DOHH2 (cell line): ENCODE measurements around the gene PPP1R14C.

ENCODE experiments used
- H3F3A ChIP-seq: fragments of 200-600 bp; sonication (generic), shearing (Covaris generic); 2 replicates; pipeline ENCODE4 v1.6.0; 2016; ENCODE audit warnings: antibody characterized with exemption, mild to moderate bottlenecking; ENCODE audit not compliant: control insufficient read depth, insufficient read depth
- H3K27ac ChIP-seq: fragments of 200-600 bp; sonication (generic); 2 replicates; pipeline ENCODE4 v1.5.1; 2014; ENCODE audit warnings: low read depth, mild to moderate bottlenecking, low read length, moderate library complexity
- H3K27me3 ChIP-seq: fragments of 200-600 bp; sonication (generic); 2 replicates; pipeline ENCODE4 v1.6.1; 2014; ENCODE audit warnings: mild to moderate bottlenecking, low read length, mixed read lengths; ENCODE audit not compliant: control insufficient read depth
- H3K36me3 ChIP-seq: fragments of 200-600 bp; sonication (generic); 2 replicates; pipeline ENCODE4 v1.6.1; 2014; ENCODE audit warnings: mild to moderate bottlenecking, low read length, moderate library complexity, mixed read lengths; ENCODE audit not compliant: control insufficient read depth
- H3K4me1 ChIP-seq: fragments of 200-600 bp; sonication (generic); 2 replicates; pipeline ENCODE4 v1.6.1; 2014; ENCODE audit warnings: mild to moderate bottlenecking, low read length, mixed read lengths; ENCODE audit not compliant: control insufficient read depth
- H3K4me2 ChIP-seq: fragments of 200-600 bp; sonication (generic); 2 replicates; pipeline ENCODE4 v1.6.0; 2014; ENCODE audit warnings: mild to moderate bottlenecking, low read length, moderate library complexity
- H3K4me3 ChIP-seq: fragments of 200-600 bp; sonication (generic); 2 replicates; pipeline ENCODE4 v1.5.1; 2014; ENCODE audit warnings: mild to moderate bottlenecking, low read length, mixed read lengths
- H3K79me2 ChIP-seq: fragments of 200-600 bp; sonication (generic); 2 replicates; pipeline ENCODE4 v1.6.1; 2014; ENCODE audit warnings: mild to moderate bottlenecking, low read length, mixed read lengths; ENCODE audit not compliant: control insufficient read depth
- H3K9me2 ChIP-seq: fragments of 200-600 bp; sonication (generic); replicated peaks from 2 replicates; pipeline ENCODE4 v1.6.1; 2014; ENCODE audit warnings: mild to moderate bottlenecking, low read length, mixed read lengths; ENCODE audit not compliant: control insufficient read depth
- H3K9me3 ChIP-seq: fragments of 200-600 bp; sonication (generic); 2 replicates; pipeline ENCODE4 v1.6.1; 2014; ENCODE audit warnings: antibody characterized with exemption, low read length, mixed read lengths; ENCODE audit not compliant: control insufficient read depth, insufficient read depth
- H4K20me1 ChIP-seq: fragments of 200-600 bp; sonication (generic); 2 replicates; pipeline ENCODE4 v1.6.0; 2014; ENCODE audit warnings: low read depth, mild to moderate bottlenecking, antibody characterized with exemption, low read length, moderate library complexity; ENCODE audit not compliant: control insufficient read depth, insufficient read depth
- EZH2phosphoT487 ChIP-seq: fragments of 200-600 bp; sonication (generic); IDR thresholded peaks from 2 replicates; pipeline ENCODE4 v1.6.1; 2017; ENCODE audit warnings: borderline replicate concordance, mild to moderate bottlenecking, antibody characterized with exemption, low read length, moderate library complexity, mixed read lengths
- TF ChIP-seq, protein P1 (sequence below): fragments of 200-600 bp; sonication (generic); IDR thresholded peaks from one replicate; pipeline ENCODE4 v1.5.1; 2014; ENCODE audit warnings: antibody characterized with exemption, mild to moderate bottlenecking, low read depth, low read length; ENCODE audit not compliant: poor library complexity, severe bottlenecking

Gene PPP1R14C

GRCh38 chr6:150269130-150269856 is 126.4 kb downstream of the PPP1R14C start:
- no peak overlapping the region for H3K27ac ChIP-seq
- TF ChIP-seq, protein P1, sequence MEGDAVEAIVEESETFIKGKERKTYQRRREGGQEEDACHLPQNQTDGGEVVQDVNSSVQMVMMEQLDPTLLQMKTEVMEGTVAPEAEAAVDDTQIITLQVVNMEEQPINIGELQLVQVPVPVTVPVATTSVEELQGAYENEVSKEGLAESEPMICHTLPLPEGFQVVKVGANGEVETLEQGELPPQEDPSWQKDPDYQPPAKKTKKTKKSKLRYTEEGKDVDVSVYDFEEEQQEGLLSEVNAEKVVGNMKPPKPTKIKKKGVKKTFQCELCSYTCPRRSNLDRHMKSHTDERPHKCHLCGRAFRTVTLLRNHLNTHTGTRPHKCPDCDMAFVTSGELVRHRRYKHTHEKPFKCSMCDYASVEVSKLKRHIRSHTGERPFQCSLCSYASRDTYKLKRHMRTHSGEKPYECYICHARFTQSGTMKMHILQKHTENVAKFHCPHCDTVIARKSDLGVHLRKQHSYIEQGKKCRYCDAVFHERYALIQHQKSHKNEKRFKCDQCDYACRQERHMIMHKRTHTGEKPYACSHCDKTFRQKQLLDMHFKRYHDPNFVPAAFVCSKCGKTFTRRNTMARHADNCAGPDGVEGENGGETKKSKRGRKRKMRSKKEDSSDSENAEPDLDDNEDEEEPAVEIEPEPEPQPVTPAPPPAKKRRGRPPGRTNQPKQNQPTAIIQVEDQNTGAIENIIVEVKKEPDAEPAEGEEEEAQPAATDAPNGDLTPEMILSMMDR = no peak
- TF ChIP-seq EZH2phosphoT487 = no peak

GRCh38 chr6:150269857-150270223 is 127.0 kb downstream of the PPP1R14C start:
- TF ChIP-seq, protein P1 = no peak
- TF ChIP-seq EZH2phosphoT487 = no peak
- Histone ChIP-seq H3K9me2 (no peaks in the 10 kb centered on the region), H3K27ac (no peak overlapping the region)

More at GRCh38 chr6:150269130-150269856, 126.4 kb downstream of the PPP1R14C start:
- no peaks in the 10 kb centered on the region for H3K9me3 ChIP-seq
- H3K9me2 ChIP-seq = no peaks in the 10 kb centered on the region
- H3K4me3 ChIP-seq = no peak overlapping the region
- H3F3A ChIP-seq = no peaks in the 10 kb centered on the region
- no peaks in the 10 kb centered on the region for H4K20me1 ChIP-seq
- H3K79me2 ChIP-seq = no peaks in the 10 kb centered on the region
- H3K4me1 ChIP-seq = peaks cover 9% of the 10 kb centered on the region
- H3K4me2 ChIP-seq = no peak overlapping the region
- no peaks in the 10 kb centered on the region for H3K36me3 ChIP-seq
- no peaks in the 10 kb centered on the region for H3K27me3 ChIP-seq

DNA sequence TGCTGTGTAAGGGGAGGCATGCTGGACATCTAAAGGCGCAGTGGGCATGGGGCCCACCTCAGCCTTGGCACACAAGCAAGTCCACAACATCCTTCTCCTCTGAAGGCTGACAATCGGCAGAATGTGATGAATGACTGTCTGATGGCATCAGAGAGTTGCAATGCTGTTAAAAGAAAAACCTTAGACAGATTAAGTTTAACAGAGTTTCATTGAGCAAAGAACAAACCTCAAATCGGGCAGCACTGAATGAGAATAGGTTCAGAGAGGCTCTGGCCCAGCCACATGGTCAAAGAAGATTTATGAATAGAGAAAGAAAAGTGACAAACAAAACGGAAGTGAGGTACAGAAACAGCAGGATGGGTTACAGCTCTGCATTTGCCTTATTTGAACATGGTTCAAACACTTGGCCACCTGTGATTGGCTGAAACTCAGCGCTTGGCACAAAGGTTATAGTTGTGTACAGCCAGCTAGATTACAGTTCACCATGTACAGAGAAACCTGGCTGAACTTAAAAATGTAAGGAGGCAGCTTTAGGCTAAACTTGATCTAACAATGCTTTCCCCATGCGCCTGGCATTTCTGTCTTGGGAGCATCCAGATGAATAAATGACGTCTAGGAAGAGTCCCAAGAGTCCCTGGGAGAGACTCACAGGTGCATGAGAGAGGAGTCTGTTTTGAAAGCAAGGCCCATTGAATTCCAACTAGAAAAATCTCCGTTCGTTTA is 127.6 kb downstream of the PPP1R14C start:
- no peak overlapping the region for H3K4me2 ChIP-seq
- no peaks in the 10 kb centered on the region for H3K27me3 ChIP-seq
- H3K4me3 ChIP-seq = no peak overlapping the region
- no peaks in the 10 kb centered on the region for H3K9me3 ChIP-seq
- no peaks in the 10 kb centered on the region for H3F3A ChIP-seq
- H4K20me1 ChIP-seq = no peaks in the 10 kb centered on the region
- H3K79me2 ChIP-seq = no peaks in the 10 kb centered on the region
- TF ChIP-seq EZH2phosphoT487 = no peak
- TF ChIP-seq, protein P1 = no peak
- no peaks in the 10 kb centered on the region for H3K9me2 ChIP-seq
- peaks cover 15% of the 10 kb centered on the region for H3K4me1 ChIP-seq
- no peak overlapping the region for H3K27ac ChIP-seq
- H3K36me3 ChIP-seq = no peaks in the 10 kb centered on the region

More at GRCh38 chr6:150269857-150270223, 127.0 kb downstream of the PPP1R14C start:
- Histone ChIP-seq H3K4me1 (peaks cover 15% of the 10 kb centered on the region), H3K79me2 (no peaks in the 10 kb centered on the region), H3K4me2 (no peak overlapping the region), H3K9me3 (no peaks in the 10 kb centered on the region), H3K4me3 (no peak overlapping the region), H4K20me1 (no peaks in the 10 kb centered on the region), H3K27me3 (no peaks in the 10 kb centered on the region), H3F3A (no peaks in the 10 kb centered on the region), H3K36me3 (no peaks in the 10 kb centered on the region)
